Stimulated activated CD4-positive, alpha-beta T cell treated with anti-CD3 and anti-CD28 coated beads, Interleukin-15, amount 100 ng/mL, for 24 hours (primary cell): Measurements from ENCODE around the gene FBXL17.

ENCODE experiments used
- DNase-seq: peaks from one replicate; pipeline ENCODE4 v3.0.0-alpha.2; 2020

FBXL17 gene

DNA sequence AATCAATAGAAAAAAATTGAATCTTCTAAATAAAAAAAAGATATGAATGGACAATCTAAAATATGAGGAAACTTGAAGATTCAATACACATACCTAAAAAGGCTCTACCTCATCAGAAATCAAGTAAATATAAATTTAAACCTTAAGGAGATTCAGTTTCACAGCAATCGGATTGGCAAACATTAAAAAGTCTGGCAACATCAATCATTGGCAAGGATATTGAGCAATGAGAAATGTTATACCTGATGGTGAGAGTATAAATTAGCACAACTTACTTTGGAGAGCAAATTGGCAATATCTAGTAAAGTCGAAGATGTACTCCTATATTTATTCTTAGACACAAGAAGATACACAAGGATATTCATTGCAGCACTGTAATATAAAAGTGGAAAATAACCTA, 436.8 kb downstream of the FBXL17 start:
- no peak for DNase-seq

DNA sequence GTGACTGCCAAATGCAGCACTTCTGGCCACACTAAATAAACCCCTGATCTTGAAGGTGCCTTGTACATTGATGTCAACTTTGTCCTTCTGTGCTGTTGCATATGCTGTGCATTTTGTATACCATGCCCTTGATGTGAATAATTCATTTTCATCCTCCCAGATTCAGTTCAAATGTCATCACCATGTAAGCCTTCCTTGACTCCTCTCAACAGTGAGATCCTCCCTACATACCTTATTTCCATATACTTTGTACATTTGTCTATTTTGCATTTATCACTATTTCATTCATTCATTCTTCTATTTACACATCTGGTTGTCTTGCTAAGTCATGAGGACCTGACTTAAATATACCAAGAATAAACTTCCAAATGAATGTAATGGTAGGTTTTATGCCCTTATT, 438.0 kb downstream of the FBXL17 start:
- no peak for DNase-seq

DNA sequence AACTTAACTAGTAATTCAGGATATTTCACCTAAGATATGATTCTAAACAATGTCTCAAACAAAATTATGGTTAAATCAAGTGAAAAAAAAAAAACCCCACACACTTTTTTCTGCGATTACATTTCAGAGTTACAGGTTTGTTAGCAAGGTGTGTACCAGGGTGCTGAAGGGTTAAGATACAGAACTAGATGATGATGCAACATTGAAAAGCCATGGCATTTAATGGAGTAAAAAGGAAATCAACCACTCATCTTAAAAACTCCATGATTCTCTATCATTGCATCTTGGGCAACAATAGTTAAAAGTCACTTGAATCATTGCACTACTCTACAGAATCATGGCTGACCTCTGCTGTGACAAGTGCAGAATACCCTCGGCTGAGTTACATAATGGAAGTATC, 440.9 kb downstream of the FBXL17 start:
- no peak for DNase-seq

DNA sequence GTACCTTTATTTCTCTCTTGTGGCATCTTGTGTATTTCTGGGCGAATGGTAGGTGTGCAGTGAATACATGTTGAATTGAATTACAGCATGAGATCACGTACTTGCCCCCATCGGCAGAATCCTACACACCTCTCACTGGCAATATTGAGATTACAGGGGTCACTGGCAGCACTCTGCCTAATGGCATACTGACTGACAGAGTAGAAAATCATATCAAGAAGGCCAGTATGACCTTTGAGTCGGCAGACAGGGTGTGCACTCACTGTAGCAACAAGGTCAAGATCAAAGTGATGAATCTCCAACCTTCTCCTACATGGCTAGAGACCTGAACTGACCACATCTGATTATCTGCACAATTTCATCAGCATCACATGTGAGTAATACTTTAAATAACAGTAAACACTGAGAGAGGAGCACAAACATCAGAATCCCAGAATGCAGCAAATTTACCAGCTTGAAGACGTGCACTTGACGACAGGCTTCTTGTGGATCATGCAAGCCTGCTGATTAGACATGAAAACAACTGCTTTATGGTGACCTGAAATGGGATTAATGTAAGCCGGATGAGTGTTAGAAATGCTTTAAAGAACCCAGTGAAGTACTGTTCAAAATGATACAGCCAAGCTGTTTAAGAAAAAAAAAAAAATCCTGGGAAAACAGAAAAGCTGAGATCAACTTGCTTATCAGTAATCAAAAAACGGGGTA, 444.1 kb downstream of the FBXL17 start:
- no peak for DNase-seq

DNA sequence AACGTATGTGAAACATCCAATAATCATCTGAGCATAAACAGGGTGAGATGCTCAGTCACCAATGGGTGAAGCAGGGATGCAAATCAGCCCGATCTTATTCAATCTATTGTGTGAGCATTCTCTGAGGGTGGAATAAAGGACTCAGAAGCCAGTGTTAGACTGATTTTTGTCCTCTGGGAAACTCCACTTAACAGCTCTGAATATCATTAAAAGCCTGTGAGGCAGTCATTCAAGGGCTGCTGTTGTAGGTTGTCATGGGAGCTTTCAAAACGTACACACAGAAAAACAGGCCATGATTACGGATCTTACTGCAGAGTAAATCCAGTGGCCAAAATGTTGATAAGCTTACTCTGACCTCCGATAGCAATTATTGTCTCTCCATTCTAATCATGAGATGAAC, 444.7 kb downstream of the FBXL17 start:
- DNase-seq, result no peak

DNA sequence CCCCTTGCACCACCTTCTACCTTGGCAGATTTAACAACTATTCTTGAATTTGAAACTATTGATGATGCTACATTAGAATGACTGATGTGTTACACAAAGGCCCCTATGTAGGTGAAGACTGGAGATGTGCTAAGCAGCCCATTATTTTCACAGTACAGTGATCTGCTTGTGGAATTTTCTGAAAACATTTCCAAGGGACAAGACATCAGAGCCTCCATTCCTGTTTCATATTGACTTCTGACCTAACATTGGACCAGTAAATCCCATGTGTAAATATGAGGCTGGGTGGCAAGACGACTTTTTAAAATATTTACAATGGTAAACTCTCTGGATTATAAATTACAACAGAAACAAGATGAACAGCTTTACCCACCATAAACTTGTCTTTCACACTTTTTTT, 445.4 kb downstream of the FBXL17 start:
- no peak for DNase-seq

DNA sequence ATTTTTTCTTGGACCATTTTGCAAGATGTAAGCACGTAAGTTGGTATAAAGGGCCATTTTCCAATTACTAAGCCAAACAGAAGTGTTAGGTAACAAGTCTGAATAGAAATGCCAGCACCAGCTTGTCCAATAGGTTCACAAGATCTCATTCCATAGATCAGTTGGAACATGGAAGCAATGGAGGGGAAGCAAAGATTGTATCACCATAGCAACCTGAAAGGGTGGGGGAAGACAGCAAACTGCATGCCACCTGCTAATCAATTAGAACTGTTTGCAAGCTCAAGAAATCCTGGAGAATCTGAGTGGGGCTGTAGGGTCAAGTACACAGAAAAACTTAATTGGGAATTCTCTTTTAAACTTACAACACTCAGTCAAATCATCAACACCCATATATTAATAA, 446.3 kb downstream of the FBXL17 start:
- no peak for DNase-seq

DNA sequence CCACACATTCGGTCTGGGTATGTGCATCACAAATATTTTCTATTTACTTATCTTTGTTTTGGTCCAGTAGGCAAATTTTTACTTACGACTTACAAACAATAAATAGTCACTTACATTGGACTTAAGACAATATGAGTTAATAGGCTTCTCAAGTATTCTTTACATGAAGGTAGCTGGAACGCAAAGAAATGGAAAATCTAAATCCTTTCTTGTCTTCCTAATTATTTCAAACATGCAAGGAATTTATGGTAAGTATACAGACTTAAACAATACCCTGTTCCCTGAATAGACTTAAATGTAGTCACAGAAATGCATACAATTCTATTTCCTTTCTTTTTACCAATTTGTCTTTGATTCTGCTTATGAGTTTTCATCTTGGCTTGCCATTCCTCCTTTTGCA, 448.6 kb downstream of the FBXL17 start:
- DNase-seq, result no peak

DNA sequence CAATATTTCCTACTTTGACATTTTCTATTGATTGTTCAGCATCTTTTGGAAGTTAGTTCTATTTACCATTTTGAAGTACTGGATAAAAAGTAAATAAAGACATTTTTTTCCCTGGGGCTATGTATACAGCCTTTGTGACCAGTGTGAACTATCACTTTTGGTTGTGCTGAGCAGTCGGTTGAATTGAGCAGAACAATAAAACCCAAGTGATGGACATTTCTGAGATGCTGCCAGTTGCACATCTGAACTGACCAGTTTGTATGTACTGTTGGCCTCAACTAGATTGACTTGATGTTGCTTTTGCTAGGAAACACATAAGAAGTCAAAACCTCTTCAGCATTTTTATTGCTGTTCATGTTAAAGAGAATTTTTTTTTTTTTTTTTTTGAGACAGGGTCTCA, 451.0 kb downstream of the FBXL17 start:
- DNase-seq, result no peak

DNA sequence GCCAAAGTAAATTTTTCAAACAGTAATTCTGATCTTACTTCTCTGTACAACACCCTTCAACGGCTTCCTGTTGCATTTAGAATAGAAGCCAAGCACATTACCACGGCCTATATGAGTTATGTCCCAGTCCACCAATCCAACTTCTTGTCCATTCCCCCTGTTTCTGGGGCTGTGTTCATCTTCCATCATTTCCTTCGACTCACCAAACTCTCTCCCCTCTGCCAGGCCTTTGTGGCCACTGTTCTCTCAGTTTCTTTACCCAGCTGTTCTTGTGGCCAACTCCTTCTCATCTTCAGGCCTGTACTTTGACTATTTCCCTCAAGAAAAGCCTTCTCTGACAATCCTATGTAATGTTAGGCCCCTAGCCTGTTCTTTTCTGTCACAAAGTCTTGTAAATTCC, 451.8 kb downstream of the FBXL17 start:
- no peak for DNase-seq

DNA sequence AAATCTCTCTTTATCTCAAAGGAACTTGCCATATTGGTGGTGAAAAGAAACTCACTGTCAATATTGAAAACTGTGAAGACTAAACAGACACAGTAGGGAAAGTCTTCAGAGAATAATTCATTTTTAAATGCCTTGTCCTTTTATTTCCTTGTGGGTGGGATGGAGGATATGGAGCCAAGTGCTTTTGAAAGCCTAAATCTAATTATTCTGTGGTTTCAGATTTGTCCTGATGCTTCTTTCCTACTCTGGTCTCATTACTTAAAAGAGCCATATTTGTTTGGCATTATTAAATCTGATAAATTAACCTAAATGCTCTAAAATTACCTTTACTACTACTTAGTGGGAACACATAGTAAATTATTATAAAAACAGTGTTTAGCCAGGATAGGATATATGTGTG, 452.8 kb downstream of the FBXL17 start:
- DNase-seq, result no peak

DNA sequence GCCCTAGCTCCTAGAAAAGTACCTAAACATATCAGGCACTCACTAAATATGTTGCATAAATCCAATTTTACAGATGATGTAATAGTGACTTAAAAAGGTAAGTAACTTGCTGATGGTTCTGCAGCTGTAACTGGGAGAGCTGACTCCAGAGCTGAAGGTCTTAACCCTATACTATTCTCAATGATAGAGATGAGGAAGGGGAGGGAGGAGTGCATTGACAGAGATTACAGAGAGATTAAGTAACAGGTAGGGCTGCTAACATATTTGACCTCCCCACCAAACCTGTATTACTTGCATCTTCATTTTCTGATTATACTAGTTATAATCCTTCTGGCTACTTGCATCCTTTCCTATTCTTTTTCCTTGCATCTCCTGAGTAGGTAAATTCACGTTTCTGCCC, 455.8 kb downstream of the FBXL17 start:
- DNase-seq, result no peak

DNA sequence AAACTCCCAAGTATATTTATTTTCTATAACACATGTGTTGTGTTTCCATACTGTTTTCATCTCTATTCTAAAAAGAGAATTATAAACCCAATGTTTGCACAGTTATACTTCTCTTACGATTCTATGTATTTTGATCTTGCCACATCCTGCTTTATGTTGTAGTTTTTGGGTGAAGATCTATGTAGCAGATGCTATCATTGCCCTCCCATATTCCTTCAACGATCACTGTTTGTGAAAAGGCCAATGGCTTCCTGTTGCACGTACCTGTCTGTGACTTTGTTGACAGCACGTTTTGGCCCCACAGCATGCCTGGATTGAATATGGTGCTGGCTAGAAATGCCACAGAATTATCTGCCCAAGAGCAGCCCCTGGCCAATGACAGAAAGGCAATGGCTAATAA, 456.7 kb downstream of the FBXL17 start:
- no peak for DNase-seq

DNA sequence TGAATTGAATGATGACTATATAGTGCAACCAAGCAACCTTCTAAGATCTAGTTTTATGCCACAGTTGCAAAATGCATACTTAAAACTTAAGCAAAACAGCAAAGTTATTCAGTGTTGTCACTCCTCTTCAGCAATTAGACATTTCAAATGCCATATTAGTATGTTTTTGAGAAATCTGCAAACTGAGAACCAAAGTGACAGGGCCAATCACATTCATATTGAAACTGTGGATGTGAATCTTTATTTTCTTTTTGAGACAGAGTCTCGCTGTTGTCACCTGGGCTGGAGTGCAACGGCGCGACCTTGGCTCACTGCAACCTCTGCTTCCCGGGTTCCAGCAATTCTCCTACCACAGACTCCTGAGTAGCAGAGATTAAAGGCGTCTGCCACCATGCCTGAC, 461.9 kb downstream of the FBXL17 start:
- no peak for DNase-seq

DNA sequence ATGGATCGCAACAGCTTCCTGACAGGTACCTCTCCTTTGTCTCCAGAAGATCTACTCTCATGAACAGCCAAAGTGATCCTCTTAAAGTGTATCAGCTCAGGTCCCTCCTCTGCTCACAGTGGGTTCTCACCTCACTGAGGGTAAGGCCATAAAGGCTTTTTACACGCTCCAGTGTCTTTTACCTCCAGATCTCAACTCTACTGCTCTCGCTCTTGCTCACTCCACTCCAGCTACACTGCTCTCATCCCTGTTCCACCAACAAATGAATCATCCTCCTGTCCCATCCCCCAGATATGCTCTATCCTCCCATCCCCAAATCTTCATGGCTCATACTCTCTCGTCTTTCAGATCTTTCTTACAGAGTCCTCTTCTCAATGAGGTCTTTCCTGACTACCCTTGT, 462.5 kb downstream of the FBXL17 start:
- no peak for DNase-seq

DNA sequence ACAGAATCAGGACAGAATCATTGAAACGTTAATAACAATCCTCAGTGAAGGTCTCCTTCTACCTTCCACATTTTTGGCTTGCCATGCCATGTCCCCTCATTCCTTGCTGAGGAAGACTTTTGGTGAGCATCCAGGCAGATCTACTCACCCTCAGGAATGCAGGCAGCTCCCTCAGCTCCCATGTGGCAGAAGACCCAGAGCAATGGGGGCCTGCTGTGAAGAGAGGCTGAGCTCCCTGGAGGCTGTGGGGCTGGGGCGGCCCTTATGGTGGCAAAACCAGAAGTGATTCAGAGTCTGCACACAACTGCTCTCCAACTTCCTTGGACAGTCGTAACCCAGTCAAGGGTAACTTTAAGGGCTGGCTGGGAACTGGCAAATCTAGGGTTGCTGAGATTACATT, 463.9 kb downstream of the FBXL17 start:
- DNase-seq, result no peak

DNA sequence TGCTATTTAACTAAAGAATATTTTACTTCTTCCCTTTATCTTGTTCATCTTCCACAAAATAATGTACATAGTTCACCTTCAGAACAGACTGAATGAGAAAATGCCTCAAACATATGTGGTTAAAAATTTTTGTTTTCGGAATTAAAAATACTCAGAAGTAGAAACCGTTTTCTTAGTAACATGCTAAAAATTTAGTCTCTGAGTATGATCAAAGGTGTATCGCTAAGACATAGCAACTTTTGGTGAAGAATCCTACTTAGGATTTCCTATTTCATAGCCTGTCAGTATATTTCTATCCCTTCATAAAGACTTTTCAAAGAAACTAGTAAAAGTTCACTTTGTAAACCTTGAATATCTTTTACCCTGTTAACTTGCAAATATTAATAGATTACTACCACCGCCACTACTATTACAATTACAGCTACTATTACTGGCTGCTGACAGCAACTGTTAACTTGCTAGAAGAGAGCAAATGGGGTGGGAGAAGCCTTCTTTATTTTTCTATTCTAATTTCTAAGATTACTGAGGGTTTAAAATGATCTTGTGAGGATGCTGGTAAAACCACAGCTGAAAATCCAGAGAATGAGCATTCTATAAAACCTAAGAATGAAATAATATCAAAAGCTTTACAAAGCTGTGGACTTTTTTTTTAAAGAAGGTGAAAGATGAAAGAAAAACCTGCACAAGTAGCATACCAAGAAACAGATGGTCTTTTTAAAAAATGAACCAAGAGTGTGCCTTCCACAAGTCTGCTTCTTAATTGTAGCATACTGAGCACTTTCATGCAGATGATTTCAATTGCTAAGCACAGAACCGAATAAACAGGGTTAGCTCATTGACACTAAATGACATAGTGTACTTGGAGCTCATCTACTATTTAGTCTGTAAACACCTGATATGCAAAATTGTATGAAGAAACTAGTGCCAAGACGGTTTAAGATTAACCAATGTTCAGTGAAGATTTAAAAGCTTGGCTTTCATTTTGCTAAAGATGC, 464.9 kb downstream of the FBXL17 start:
- no peak for DNase-seq

DNA sequence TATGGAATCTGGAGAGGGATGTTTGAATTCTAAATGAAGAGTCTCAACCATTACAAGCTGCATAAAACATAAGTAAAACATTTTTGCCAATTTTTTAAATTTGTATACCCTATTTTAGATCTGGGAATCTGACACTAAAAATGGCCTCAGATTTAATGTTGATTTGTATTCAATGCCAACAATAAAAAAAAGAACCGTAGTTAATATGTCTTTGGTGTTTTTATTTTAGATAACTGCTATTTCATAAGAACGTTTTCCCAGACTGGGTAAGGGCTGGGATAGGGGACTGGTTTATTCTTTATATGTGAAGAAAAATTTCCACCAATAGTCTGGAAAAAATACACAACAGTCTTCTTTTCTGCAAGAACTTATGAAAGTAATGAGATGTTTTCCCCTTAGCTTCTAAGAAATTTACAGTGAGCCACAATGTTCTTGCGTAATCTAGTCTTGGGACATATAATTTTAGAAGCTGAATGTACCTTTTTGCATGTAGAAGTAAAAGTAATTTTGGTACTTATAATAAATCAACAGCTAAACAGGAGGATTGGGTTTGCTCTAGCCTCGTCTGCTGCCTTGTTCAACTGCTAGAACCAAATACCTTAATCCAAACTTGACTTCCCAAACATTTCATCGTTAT, 466.6 kb downstream of the FBXL17 start:
- no peak for DNase-seq

DNA sequence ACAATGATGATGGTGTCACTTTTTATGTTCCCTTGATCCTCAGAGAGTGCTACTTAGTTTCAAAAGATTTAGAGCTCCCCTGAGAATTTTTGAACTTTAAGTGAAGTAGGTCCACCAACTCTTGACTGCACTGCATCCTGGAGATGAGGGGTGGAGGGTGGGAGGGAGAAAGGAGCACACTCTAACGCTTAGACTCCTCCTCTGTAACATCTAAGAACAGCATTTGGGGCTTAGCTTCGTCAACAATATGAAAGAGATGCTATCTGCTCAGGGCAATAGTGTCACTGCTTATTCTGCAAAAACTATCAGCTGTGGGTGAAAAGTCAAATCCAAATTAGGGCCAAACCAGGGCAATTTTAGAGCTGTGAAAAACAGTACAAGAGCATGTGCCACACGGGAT, 468.4 kb downstream of the FBXL17 start:
- DNase-seq, result no peak

DNA sequence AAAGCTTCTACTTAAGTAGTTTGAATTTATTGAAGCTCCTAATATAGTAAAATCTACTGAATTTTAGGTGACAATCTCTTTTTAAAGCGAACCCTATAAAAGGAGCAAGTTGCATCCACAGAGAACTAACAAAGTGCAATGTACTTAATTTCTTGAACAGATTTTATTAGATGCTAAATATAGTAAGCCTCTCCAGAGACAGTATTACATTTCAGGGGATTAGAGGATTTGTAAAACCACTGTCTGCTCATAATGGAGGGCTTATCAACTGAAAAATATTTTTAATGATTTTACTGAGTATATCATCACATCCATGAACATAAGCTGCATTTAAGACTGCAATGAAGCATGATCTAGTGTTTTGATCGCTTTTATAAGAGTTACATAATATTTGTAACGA, 481.2 kb downstream of the FBXL17 start:
- no peak for DNase-seq

DNA sequence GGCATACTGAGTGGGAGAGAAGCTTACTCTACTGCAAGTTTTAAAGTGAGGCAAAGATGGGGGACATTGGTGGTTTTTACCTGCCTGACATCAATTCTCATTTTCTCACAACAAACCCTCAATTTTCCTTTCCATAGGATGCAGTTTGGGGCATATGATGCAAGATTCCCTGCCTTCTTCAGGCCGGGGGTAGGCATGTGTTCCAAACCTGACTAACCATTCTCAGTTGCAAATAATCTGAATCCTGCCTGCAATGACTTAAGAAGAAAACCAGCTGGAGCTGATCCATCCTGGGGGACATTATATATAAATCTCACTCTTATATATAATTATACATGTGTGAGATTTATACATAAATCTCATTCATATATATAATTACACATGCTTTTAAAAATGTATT, 487.5 kb downstream of the FBXL17 start:
- no peak for DNase-seq

DNA sequence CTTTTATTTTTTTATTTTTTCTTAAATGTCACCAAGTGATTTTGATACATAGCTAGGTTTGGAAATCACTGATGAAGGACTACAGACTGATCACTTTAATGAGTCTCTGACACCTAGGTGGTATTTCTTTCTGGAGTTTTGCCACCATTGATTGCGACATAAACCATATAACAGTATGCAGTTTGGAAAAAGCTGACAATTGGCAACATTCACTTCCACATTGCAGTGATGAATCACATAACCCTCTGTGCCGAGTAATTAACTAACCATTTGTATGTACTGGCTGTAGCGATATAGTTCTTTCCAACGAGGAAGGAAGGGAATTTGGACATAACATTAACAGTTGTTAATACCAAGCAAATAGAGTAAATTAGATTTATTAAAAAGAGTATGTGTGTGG, 488.3 kb downstream of the FBXL17 start:
- DNase-seq, result no peak

DNA sequence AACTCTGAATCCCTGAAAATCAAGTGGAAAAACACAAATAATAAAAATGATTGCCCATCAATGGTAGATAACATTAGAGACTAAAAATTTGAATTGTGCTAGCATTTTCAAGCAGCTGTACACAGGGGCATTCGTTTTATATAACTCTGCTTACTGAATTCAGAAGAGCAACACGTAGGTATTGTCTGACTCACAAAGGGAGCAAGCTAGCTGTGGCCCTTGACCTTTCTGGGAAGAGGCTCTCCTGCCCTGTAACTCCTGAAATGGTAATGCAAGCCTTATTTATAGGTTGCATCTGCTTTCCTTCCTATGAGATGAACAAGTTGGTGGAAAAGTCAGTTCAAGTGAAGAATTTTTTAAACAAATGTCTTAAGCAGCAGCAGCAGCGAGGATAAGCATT, 492.5 kb downstream of the FBXL17 start:
- no peak for DNase-seq

DNA sequence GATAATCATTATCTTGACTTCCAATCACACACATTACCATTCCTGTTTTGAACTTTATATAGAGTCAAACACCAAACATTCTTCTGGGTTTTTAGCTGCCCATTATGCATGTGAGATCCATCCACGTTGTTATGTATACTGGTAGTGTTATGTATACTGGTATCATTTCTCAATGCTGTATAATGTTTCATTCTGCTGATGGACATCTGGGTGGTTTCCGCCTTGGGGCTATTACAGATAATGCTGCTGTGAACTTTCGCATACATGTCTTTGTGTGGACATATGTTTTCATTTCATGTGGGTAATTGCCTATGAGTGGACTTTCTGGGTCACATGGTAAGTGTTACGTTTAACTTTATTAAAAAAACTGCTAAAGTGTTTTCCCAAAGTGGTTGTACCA, 493.4 kb downstream of the FBXL17 start:
- no peak for DNase-seq
